Sciatic nerve (tissue), 2 donors: ENCODE data around the gene QPRT. TPM values are rescaled to one million over a fixed set of nuclear protein-coding genes. Genes with fewer than 3 reads are reported as not detected.
"Not testable (repeated sequence)": the region's sequence is repeated elsewhere in the genome, so short reads cannot be mapped to it uniquely, and the experiment has no call there.

Experiments
- ATAC-seq: fragments of 200-7000 bp; cut with Tn5 transposase; one replicate; pipeline ENCODE4 v1.9.1; 2020; ENCODE audit warnings: mild to moderate bottlenecking, moderate library complexity
- DNase-seq: peaks from one replicate; pipeline ENCODE4 v3.0.0-alpha.2; 2020; ENCODE audit warnings: low spot score
- intact Hi-C: fragments of 100-400 bp; cut with DNase I; formaldehyde crosslinking; loops from one replicate; pipeline ENCODE4 v1.14.2; 2022
- total RNA-seq: library from RNA; stranded (reverse); fragmentation: NEBNext Ultra II Directional; extraction: Animal tissue kit (Norgen Biotek cat#: 25700); gene quantifications from one replicate; pipeline ENCODE4 v1.2.1, GENCODE V29; 2021
- donor health status: DM: no; HTN: no; CAD: no.
- donor health status: DM: no; HTN: no; CAD: no.

The QPRT gene
- total RNA-seq, 1 donor from 2014 or later: 26.3 TPM

DNA sequence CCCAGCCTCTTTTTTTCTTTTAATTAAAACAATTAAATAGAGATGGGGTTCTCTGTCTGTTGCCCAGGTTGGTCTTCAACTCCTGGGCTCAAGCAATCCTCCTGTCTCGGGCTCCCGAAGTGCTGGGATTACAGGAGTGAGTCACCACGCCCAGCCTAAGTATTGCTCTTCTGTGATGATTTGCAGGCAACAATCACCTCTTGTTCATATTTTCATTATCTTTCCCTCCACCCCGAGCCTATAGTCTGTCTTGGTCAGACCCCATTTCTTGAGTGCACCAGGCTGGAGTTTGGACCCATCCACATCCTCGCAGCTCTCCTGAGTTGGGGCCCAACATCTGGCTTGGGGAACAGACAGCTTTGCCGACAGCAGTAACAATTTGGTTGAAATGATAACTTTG is 20.3 kb upstream of the QPRT start:
- no peak for ATAC-seq
- no peak for DNase-seq
- intact Hi-C loops: no loop called here

DNA sequence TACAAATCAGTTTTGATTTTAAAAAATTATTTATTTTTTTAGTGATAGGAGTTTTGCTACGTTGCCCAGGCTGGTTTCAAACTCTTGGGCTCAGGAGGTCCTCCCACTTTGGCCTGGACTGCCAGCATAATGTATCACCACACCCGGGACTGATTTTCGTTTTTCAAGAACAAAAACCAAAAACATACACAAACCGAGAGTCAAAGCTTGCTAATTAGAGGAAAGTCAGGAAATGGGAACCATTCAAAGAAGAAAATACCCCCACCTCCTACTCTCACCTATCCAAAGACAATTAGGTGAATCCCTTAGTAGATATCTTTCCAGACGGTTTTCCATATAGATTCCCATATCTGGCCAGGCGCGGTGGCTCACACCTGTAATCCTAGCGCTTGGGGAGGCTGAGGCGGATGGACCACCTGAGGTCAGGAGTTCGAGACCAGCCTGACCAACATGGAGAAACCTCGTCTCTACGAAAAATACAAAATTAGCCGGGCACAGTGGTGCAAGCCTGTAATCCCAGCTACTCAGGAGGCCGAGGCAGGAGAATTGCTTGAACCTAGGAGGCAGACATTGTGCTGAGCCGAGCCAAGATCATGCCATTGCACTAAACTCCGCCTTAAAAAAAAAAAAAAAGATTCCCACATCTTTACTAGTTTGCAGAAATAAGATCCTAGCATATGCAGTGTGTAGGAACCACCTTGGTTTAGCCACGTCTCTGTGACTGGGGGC is 16.8 kb upstream of the QPRT start:
- DNase-seq: no peak
- no peak for ATAC-seq
- intact Hi-C loops: no loop called here

DNA sequence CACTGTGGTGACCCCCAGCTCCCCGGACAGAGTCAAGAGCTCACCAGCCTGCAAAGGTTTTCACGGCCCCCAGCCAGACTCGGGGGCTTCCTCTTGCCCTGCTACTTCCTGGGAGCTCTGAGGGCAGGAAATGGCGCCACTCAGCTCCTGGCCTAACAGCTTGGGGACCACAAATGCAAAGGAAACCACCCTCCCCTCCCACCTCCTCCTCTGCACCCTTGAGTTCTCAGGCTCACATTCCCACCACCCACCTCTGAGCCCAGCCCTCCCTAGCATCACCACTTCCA is 16.3 kb upstream of the QPRT start:
- no peak for ATAC-seq
- intact Hi-C loops: no loop called here
- no peak for DNase-seq

DNA sequence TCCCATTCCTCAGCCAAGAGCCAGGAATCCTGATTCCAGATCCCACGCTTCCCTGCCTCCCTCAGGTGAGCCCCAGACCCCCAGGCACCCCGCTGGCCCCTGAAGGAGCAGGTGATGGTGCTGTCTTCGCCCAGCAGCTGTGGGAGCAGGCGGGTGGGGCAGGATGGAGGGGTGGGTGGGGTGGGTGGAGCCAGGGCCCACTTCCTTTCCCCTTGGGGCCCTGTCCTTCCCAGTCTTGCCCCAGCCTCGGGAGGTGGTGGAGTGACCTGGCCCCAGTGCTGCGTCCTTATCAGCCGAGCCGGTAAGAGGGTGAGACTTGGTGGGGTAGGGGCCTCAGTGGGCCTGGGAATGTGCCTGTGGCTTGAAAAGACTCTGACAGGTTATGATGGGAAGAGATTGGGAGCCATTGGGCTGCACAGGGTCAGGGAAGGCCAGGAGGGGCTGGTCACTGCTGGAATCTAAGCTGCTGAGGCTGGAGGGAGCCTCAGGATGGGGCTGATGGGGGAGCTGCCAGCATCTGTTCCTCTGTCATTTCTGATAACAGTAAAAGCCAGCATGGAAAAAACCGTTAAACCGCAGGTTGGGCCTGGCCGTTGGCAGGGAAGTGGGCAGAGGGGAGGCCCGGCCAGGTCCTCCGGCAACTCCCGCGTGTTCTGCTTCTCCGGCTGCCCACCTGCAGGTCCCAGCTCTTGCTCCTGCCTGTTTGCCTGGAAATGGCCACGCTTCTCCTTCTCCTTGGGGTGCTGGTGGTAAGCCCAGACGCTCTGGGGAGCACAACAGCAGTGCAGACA is 15.8 kb upstream of the QPRT start, which contains the start of gene SPN:
Gene SPN (plus strand): TSS at position 232 of the 791 bp plus-strand sequence. CDS start 482 bp downstream, at position 714.
- DNase-seq (no peak), ATAC-seq (no peak)
- intact Hi-C loops: no loop called here

DNA sequence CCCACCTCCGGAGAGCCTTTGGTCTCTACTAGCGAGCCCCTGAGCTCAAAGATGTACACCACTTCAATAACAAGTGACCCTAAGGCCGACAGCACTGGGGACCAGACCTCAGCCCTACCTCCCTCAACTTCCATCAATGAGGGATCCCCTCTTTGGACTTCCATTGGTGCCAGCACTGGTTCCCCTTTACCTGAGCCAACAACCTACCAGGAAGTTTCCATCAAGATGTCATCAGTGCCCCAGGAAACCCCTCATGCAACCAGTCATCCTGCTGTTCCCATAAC is 15.2 kb upstream of the QPRT start:
- no peak for DNase-seq
- ATAC-seq: no peak
- intact Hi-C loops: no loop called here

DNA sequence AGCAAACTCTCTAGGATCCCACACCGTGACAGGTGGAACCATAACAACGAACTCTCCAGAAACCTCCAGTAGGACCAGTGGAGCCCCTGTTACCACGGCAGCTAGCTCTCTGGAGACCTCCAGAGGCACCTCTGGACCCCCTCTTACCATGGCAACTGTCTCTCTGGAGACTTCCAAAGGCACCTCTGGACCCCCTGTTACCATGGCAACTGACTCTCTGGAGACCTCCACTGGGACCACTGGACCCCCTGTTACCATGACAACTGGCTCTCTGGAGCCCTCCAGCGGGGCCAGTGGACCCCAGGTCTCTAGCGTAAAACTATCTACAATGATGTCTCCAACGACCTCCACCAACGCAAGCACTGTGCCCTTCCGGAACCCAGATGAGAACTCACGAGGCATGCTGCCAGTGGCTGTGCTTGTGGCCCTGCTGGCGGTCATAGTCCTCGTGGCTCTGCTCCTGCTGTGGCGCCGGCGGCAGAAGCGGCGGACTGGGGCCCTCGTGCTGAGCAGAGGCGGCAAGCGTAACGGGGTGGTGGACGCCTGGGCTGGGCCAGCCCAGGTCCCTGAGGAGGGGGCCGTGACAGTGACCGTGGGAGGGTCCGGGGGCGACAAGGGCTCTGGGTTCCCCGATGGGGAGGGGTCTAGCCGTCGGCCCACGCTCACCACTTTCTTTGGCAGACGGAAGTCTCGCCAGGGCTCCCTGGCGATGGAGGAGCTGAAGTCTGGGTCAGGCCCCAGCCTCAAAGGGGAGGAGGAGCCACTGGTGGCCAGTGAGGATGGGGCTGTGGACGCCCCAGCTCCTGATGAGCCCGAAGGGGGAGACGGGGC is 14.7 kb upstream of the QPRT start:
- DNase-seq (no peak), ATAC-seq (peak; percentile 25)
- intact Hi-C loops: no loop called here

DNA sequence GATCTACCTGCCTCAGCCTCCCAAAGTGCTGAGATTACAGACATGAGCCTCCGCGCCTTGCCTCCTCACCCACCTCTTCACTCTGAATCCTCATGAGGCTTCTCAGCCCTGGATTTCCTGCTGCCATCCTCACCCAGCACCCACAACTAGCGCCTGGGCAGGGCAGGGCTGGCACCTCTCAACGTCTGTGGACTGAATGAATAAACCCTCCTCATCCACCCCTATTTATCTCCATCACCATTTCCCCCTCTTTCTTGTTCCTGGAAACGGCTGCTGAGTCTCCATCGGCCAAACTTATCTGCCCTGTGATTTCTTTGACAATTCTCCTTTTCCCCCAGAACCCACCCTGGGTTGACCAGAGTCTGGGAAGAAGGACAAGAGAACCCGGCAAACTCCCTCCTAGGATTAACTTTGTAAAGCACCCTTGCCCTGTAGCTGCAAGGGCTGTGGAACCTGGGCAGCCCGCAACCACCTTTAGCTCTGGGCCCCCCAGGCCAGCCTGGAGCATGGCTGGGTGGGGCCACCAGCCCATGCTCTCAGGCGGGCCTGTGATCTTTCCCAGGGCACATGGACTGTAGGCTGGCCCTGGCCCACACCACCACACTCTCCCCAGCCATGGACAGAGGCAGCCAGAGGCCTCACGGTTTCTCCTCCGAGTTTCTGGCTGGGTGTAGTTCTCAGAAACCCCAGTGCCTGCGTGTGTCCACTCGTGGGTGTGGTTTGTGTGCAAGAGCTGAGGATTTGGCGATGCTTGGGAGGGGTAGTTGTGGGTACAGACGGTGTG is 13.5 kb upstream of the QPRT start:
- DNase-seq (no peak), ATAC-seq (no peak)
- intact Hi-C loops: no loop called here

DNA sequence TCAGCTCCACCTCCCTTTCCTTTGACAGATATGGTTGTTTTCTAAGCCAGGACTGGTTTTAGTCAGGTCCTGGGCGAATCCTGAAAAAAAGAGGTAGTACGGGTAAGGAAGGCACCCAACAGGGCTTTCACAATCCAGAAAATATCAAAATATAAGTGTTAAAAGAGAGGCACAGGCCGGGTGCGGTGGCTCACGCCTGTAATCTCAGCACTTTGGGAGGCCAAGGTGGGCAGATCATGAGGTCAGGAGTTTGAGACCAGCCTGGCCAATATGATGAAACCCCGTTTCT is 11.7 kb upstream of the QPRT start:
- intact Hi-C loops, DNase-seq, ATAC-seq: not testable (repeated sequence)

DNA sequence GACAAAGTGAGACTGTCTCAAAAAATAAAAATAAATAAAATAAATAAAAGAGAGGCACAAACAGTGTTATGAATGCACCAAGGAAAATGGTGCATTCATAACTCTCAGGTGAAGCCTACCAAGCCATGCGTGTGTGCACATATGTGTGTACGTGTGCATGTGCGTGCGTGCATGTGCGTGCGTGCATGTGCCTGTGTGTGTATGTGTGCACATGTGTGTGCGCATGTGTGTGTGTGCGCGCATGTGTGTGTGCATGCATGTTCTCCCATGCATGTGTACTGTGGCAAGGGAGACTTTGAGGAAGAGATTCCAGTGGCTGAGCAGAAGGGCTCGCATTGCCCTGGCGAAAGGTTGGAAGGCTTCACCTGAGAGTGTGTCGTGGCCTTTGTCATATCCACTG is 11.2 kb upstream of the QPRT start:
- intact Hi-C loops: no loop called here
- ATAC-seq (no peak), DNase-seq (no peak)

DNA sequence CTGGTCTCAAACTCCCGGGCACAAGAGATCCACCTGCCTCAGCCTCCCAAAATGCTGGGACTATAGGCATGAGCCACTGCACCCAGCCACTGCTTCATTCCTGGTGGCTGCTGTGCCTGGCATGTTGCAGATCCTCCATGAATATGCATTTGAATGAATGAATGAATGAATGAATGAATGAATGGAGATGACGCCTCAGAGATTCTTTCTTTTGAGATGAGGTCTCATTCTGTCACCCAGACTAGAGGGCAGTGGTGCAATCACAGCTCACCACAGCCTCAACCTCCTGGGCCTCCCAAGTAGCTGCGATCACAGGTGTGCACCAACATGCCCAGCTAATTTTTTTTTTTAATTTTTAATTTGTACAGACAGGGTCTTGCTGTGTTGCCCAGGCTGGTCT is 10.7 kb upstream of the QPRT start:
- ATAC-seq: no peak
- intact Hi-C loops: no loop called here
- no peak for DNase-seq

DNA sequence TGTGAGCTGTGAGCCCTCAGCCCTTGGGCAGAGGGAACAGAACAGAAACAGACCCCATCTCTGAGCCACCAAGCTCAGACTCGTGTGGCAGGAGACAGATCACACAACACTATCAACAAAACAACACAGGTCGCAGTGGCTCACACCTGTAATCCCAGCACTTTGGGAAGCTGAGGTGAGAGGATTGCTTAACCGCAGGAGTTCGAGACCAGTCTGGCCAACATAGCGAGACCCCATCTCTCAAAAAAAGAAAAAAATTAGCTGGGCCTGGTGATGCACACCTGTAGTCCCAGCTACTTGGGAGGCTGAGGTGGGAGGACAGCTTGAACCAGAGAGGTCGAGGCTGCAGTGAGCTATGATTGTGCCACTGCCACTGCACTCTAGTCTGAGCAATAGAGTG is 5.5 kb upstream of the QPRT start:
- no peak for ATAC-seq
- no peak for DNase-seq
- intact Hi-C loops: no loop called here

DNA sequence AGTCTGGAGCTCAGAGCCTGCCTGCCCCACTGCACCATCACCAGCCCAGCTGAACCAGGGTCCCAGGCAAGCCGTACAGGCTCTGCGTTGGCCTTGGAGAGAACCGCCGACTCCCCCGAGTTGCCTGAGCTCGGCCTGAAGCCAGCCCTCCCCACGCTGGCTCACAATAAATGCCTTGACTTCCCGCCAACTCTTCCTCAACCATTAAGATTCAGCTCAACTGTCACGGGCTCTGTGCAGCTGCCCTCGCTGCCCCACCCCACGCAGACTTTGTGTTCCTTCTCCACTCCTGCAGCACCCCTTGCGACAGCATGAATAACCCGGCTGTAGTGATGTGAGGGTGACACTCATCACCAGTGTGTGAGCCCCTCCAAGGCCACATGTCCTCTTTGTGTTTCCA is 4.8 kb upstream of the QPRT start:
- ATAC-seq (peak; percentile 72), DNase-seq (peak; percentile 72)
- intact Hi-C loops: no loop called here

DNA sequence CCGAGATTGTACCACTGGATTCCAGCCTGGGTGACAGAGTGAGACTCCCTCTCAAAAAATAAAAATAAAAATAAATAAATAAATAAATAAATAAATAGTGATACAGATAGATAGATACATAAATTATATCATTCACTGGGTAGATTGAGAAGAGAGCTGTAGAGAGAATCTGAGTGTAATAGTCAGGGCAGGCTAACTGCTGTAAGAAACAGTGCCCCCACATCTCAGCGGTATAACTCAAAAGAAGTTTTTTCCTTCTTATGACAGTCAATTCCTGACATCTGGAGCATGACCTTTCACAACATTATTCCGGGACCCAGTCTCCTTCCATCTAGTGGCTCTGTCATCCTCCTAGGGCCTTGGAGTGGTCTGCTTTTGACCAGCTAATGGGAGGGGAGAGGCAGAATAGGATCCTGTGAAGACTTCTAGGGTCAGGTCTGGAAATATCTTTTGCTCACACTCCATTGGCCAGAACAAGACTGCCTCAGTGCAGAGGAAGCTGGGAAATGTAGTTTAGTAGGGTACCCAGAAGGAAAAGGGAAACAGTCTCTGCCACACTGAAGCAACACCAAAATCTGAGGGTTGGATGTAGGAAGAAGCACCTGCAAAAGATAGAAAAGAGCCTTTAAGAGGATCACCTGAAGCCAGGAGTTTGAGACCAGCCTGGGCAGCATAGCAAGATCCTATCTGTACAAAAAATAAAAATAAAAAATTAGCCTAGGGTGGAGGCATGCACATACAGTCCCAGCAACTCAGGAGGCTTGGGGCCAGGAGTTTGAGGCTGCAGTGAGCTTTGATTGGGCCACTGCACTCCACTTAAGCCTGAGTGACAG is 3.0 kb upstream of the QPRT start:
- intact Hi-C loops: no loop called here
- peak; percentile 44 for ATAC-seq
- no peak for DNase-seq

DNA sequence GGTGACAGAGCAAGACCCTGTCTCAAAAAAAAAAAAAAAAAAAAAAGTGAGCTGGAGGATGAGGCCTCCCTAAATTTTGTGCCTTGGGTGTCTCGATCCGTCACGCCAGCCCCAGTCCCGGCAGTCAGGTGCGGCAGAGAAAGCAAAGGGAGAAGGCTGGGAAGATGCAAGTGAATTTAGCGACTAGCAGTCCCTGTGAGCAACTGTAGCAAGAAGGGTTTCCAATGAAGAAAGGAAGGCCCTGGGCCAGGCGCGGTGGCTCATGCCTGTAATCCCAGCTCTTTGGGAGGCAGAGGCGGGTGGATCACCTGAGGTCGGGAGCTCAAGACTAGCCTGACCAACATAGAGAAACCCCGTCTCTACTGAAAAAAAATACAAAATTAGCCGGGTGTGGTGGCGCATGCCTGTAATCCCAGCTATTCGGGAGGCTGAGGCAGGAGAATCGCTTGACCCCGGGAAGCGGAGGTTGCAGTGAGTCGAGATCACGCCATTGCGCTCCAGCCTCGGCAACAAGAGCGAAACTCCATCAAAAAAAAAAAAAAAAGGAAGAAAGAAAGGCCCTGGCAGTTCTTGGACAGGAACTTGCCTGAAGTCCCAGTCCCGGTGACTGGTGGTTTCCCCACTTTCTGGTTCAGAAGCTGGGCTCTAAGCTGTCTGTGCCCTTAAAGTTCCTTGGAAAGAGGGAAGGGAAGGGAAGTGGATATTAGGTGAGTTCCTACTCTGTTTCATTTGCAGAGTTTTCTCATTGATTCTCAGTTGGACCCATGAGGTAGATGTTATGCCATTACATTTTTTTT is 1.8 kb upstream of the QPRT start:
- no peak for ATAC-seq
- intact Hi-C loops: no loop called here
- DNase-seq: no peak

DNA sequence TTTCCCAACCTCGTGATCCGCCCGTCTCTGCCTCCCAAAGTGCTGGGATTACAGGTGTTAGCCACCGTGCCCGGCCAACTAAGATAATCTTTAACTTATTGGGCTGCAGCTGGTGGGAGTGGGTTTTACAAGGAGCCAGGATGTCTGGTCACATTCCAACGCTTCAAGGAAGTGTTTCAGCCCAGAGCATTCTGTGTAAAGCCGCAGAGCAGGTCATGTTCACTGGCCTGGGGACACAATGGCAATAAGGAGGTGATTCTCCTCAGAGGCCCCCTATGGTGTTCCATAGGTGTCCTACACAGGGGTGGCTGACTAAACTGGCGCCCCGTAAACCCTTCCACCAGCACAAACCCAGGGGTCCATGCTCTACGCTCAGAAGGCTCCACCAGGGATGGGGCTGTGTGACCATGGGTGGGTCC is 1.2 kb downstream of the QPRT start:
- DNase-seq: no peak
- intact Hi-C loops: no loop called here
- ATAC-seq: no peak

DNA sequence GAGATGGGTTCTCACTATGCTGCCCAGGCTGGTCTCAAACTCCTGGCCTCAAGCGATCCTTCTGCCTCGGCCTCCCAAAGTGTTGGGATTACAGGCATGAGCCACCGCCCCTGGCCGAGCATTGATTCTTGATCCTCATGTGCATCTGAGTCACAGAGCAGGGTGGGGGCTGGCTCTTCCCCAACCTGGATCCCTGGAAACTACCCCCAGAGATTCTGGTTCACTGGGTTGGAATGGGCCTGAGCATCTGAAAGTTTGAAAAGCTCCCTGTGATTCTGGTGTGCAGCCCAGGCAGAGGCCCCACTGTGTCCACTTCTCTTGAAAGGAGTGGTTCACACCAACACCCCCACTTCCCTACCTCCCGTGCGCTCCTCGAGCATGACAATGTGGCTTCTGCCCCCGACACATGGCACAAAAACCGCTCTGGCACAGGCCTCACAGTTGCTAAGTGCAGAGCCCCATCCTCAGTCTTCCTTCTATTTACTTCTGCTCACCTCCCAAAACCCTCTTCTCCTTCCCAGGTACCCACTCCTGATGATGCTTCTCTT is 4.6 kb downstream of the QPRT start:
- ATAC-seq (no peak), DNase-seq (no peak)
- intact Hi-C loops: no loop called here

DNA sequence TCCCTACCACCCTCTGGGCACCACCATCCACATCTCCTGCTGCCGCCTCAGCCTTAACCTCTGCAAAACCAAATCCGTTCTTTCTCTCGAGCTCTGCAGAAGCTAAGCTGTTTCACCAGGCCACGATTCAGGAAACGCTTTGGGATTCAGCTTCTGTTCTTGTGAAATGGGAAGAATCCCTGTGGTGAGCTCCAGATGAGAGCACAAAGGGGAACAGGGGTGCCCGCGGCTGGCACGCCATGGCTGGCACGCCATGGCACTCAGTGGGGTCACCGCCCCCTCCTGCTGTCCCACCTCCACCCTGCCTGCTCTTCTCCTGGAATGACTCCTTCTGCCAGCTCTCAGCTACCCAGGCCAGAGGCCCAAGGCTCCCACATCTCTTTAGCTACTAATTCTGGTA is 5.7 kb downstream of the QPRT start:
- no peak for ATAC-seq
- intact Hi-C loops: no loop called here
- no peak for DNase-seq
